Vagina (tissue), 2 donors: ENCODE data around the gene MDM1.

Source experiments
- CTCF ChIP-seq, 3 experiments: fragments of 450-650 bp in 2 of 3; fragments of 200-600 bp in 1 of 3; sonication (generic) in 1 of 3; IDR thresholded peaks; one replicate each; pipeline ENCODE4 v1.5.1; 2017 to 2019; ENCODE audit warnings: antibody characterized with exemption in 3 of 3, mild to moderate bottlenecking in 2 of 3, moderate library complexity in 2 of 3
- POLR2A ChIP-seq, 2 donors: fragments of 450-650 bp; IDR thresholded peaks; one replicate each; pipeline ENCODE4 v1.6.1; 2017; ENCODE audit warnings: antibody characterized with exemption in 2 of 2, mild to moderate bottlenecking in 2 of 2, moderate library complexity in 2 of 2

- no peak for TF ChIP-seq CTCF (IDR thresholded peaks at IDR 0.05)
- TF ChIP-seq POLR2A (IDR thresholded peaks at IDR 0.05): no peak
Measured at GRCh38 chr12:68261896-68262295, 70.3 kb downstream of the MDM1 start.
